Thyroid gland (tissue), 4 donors: ENCODE measurements around the gene SCRN3. TPM values are rescaled to one million over a fixed set of nuclear protein-coding genes. Genes with fewer than 3 reads are reported as not detected.
"Not testable (repeated sequence)": the region's sequence is repeated elsewhere in the genome, so short reads cannot be mapped to it uniquely, and the experiment has no call there.

Experiments used
- DNase-seq, 2 donors: peaks; one replicate each; pipeline ENCODE4 v3.0.0-alpha.2; 2019
- H3K27ac ChIP-seq, 3 donors: fragments of 200-600 bp; sonication (generic); 1 replicate in 2 of 3; 2 replicates in 1 of 3; pipeline ENCODE4 v1.5.1; 2016 to 2019; ENCODE audit warnings: mild to moderate bottlenecking in 1 of 3, moderate library complexity in 1 of 3
- H3K27me3 ChIP-seq: fragments of 200-600 bp; sonication (generic); one replicate; pipeline ENCODE4 v1.5.1; 2019
- H3K36me3 ChIP-seq, 2 donors: fragments of 200-600 bp; sonication (generic); one replicate each; pipeline ENCODE4 v1.5.1; 2016 to 2019
- H3K4me1 ChIP-seq, 2 donors: fragments of 200-600 bp; sonication (generic); one replicate each; pipeline ENCODE4 v1.5.1; 2017 to 2019
- H3K4me3 ChIP-seq, 3 donors: fragments of 200-600 bp; sonication (generic); replicated peaks in 1 of 3; 1 replicate in 2 of 3; 2 replicates in 1 of 3; pipeline ENCODE4 v1.5.1; 2016; ENCODE audit warnings: mild to moderate bottlenecking in 1 of 3
- H3K9me3 ChIP-seq: fragments of 200-600 bp; sonication (generic); one replicate; pipeline ENCODE4 v1.5.1; 2017
- POLR2A ChIP-seq, 2 donors: fragments of 450-650 bp; IDR thresholded peaks; one replicate each; pipeline ENCODE4 v1.6.1; 2017; ENCODE audit warnings: antibody characterized with exemption in 2 of 2, mild to moderate bottlenecking in 2 of 2, moderate library complexity in 1 of 2
- WGBS, 2 donors: methylation state at CpG; one replicate each; pipeline ENCODE4 v1.1.5; 2017; 5-methylcytosine and 5-hydroxymethylcytosine counted together
- intact Hi-C: fragments of 100-400 bp; cut with DNase I; formaldehyde crosslinking; loops from one replicate; pipeline ENCODE4 v1.15.1; 2023
- total RNA-seq, 4 donors: library from RNA; depleted of rRNA; stranded (reverse); fragments of >200 nt; gene quantifications; one replicate each; pipeline ENCODE4 v1.2.3, GENCODE V29; 2016
- TF ChIP-seq, protein P1 (sequence below), 6 experiments: fragments of 200-600 bp in 3 of 6; fragments of 450-650 bp in 3 of 6; sonication (generic) in 3 of 6; IDR thresholded peaks; one replicate each; pipeline ENCODE4 v1.5.1; 2016 to 2019; ENCODE audit warnings: antibody characterized with exemption in 6 of 6, mild to moderate bottlenecking in 2 of 6, inconsistent platforms in 1 of 6, moderate library complexity in 1 of 6

The SCRN3 gene
- total RNA-seq, 4 donors from 2014 or later, result 26.0 to 37.5 (median 32.3) TPM

- Histone ChIP-seq H3K27me3 (no peaks in the 10 kb centered on the region), H3K4me3 (peak overlapping the region; percentile 52 to 99 (median 67)), H3K4me1 (peaks cover 15 to 19% of the 10 kb centered on the region in 2 donors), H3K9me3 (no peaks in the 10 kb centered on the region), H3K36me3 (no peaks in the 10 kb centered on the region), H3K27ac (peak overlapping the region; percentile 58 to 87 (median 86))
- 9 to 11% methylated on average over 24 to 27 of the region's 27 CpGs for WGBS, 2 donors
- TF ChIP-seq POLR2A (IDR thresholded peaks at IDR 0.05), result peak in 1 of 2 donors; percentile 5
- TF ChIP-seq, protein P1, sequence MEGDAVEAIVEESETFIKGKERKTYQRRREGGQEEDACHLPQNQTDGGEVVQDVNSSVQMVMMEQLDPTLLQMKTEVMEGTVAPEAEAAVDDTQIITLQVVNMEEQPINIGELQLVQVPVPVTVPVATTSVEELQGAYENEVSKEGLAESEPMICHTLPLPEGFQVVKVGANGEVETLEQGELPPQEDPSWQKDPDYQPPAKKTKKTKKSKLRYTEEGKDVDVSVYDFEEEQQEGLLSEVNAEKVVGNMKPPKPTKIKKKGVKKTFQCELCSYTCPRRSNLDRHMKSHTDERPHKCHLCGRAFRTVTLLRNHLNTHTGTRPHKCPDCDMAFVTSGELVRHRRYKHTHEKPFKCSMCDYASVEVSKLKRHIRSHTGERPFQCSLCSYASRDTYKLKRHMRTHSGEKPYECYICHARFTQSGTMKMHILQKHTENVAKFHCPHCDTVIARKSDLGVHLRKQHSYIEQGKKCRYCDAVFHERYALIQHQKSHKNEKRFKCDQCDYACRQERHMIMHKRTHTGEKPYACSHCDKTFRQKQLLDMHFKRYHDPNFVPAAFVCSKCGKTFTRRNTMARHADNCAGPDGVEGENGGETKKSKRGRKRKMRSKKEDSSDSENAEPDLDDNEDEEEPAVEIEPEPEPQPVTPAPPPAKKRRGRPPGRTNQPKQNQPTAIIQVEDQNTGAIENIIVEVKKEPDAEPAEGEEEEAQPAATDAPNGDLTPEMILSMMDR (IDR thresholded peaks at IDR 0.05), result no peak
- DNase-seq, result peak; percentile 8 to 11
- intact Hi-C loops, result no loop called here
Observed at GRCh38 chr2:174395969-174396630, 570 bp downstream of the SCRN3 start.

DNA sequence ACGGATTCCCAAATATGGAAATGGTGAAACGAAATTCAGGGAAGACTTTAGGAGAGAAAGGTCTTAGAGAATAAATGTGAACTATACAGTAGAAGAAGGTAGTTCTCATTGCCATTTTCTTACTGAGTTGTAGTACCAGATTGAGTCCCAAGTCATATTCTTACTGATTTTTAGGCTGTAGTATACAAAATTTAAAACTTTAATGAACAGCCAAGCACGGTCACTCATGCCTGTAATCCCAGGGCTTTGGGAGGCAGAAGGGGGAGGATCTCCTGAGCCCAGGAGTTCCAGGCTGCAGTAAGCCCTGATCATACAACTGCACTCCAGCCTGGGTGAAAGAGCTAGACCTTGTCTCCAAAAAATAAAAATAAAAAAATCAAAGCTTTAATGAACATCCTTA lies 2.2 kb downstream of the SCRN3 start:
- no peaks in the 10 kb centered on the region for H3K36me3 ChIP-seq
- DNase-seq, result no peak
- H3K4me3 ChIP-seq, result no peak overlapping the region
- intact Hi-C loops, result no loop called here
- H3K4me1 ChIP-seq, result peaks cover 16 to 19% of the 10 kb centered on the region in 2 donors
- no peak overlapping the region for H3K27ac ChIP-seq
- H3K27me3 ChIP-seq, result no peaks in the 10 kb centered on the region
- TF ChIP-seq POLR2A (IDR thresholded peaks at IDR 0.05), result no peak
- TF ChIP-seq, protein P1 (IDR thresholded peaks at IDR 0.05), result no peak
- no peaks in the 10 kb centered on the region for H3K9me3 ChIP-seq
- 83 to 85% methylated on average over 3 of the region's 3 CpGs for WGBS, 2 donors

DNA sequence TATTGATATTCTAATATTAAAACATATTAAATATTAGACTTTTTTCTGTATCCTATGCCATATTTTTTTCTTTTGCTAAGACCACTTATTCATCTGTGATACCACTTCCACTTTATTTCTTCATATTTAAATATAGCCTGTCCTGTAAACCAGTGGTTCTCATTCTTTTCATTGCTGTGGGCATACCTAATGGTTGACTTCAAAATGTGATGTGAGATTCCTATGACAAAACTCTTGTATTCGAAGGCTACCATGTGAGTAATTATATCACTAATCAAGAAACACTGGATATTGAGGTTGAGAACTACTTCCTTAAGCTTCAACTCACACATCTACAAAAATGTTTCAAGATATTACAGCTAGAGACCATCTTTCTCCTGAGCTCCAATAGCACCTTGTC lies 3.6 kb downstream of the SCRN3 start:
- Histone ChIP-seq H3K4me1 (peaks cover 6 to 12% of the 10 kb centered on the region in 2 donors), H3K9me3 (no peaks in the 10 kb centered on the region), H3K36me3 (no peaks in the 10 kb centered on the region), H3K27ac (no peak overlapping the region), H3K4me3 (no peak overlapping the region), H3K27me3 (no peaks in the 10 kb centered on the region)
- intact Hi-C loops, result no loop called here
- 91 to 93% methylated on average over 1 of the region's 1 CpG for WGBS, 2 donors
- TF ChIP-seq, protein P1 (IDR thresholded peaks at IDR 0.05), result no peak
- TF ChIP-seq POLR2A (IDR thresholded peaks at IDR 0.05), result no peak
- no peak for DNase-seq

GRCh38 chr2:174400853-174401252 lies 5.3 kb downstream of the SCRN3 start:
- Histone ChIP-seq H3K27ac (peak overlapping the region in 2 of 3 donors; percentile 6 to 39), H3K9me3 (no peaks in the 10 kb centered on the region), H3K36me3 (no peaks in the 10 kb centered on the region), H3K4me1 (peaks cover 0 to 5% of the 10 kb centered on the region in 2 donors), H3K27me3 (no peaks in the 10 kb centered on the region), H3K4me3 (no peak overlapping the region)
- TF ChIP-seq, protein P1 (IDR thresholded peaks at IDR 0.05), result no peak
- no peak for TF ChIP-seq POLR2A (IDR thresholded peaks at IDR 0.05)
- intact Hi-C loops, result no loop called here
- no peak for DNase-seq

DNA sequence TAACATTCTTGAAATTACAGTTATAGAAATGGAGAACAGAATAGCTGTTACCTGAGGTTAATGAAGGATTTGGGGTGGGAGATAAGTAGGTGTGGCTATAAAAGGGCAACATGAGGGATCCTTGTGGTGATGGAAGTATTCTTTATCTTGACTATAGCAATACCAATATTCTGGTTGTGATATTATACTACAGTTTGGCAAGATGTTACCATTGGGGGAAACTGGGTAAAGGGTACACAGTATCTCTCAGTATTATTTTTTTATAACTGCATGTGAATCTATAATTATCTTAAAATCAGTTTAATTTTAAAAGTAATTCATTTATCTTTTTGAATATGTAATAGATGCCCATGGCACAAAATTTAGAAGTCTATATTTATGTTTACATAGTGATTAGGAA lies 8.1 kb downstream of the SCRN3 start:
- DNase-seq, result no peak
- Histone ChIP-seq H3K9me3 (no peaks in the 10 kb centered on the region), H3K36me3 (no peaks in the 10 kb centered on the region), H3K27ac (no peak overlapping the region), H3K4me1 (peaks cover 0 to 5% of the 10 kb centered on the region in 2 donors), H3K27me3 (no peaks in the 10 kb centered on the region), H3K4me3 (no peak overlapping the region)
- TF ChIP-seq POLR2A (IDR thresholded peaks at IDR 0.05), result no peak
- TF ChIP-seq, protein P1 (IDR thresholded peaks at IDR 0.05), result no peak
- intact Hi-C loops, result no loop called here

- H3K4me1 ChIP-seq, H3K27me3 ChIP-seq, H3K36me3 ChIP-seq, intact Hi-C loops, H3K27ac ChIP-seq, DNase-seq, H3K4me3 ChIP-seq, H3K9me3 ChIP-seq: not testable (repeated sequence)
- WGBS, 2 donors, result 97 to 98% methylated on average over 3 of the region's 31 CpGs
Observed at GRCh38 chr2:174410039-174410438, 14.5 kb downstream of the SCRN3 start.
